HG03064 (cell line): ENCODE data around the gene ELAC1.

Source experiments
- ATAC-seq: cut with Tn5 transposase; IDR thresholded peaks from one replicate; pipeline ENCODE4 v1.9.1; 2021; ENCODE audit warnings: low read depth; ENCODE audit not compliant: unreplicated experiment

ELAC1 gene

DNA sequence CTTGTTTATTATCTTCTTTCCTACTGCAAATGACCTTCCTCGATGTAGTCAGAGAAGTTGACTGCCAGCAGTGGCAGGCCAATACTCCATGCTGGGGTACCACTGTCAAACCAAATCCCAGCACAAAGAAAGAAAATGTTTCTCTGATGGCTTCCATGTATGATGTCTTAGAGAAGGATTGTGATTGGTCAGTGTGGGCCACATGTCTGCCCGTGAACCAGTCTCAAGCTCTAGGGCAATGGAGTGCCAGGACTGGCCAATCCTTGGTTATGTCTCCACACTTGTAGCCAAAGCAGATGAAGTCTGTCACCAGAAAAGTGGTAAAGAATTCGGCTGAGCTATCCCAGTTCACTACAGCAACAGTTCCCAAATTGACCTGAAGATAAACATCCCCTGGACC is 44.6 kb downstream of the ELAC1 start:
- ATAC-seq = no peak

DNA sequence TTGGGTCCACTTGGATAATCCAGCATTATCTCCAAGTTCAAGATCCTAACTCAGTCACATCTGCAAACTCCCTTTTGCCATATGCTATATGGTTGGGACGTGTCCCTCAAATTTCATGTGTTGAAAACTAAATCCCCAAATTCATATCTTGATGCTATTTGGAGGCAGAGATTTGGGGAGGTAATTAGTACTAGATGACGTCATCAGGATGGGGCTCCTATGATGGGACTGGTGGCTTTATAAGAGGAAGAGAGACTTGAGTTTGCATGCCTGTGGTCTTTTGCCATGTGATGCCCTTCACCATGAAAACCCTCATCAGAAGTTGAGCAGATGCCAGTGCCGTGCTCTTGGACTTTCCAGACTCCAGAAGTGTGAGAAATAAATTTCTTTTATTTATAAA is 45.4 kb downstream of the ELAC1 start:
- ATAC-seq = no peak

DNA sequence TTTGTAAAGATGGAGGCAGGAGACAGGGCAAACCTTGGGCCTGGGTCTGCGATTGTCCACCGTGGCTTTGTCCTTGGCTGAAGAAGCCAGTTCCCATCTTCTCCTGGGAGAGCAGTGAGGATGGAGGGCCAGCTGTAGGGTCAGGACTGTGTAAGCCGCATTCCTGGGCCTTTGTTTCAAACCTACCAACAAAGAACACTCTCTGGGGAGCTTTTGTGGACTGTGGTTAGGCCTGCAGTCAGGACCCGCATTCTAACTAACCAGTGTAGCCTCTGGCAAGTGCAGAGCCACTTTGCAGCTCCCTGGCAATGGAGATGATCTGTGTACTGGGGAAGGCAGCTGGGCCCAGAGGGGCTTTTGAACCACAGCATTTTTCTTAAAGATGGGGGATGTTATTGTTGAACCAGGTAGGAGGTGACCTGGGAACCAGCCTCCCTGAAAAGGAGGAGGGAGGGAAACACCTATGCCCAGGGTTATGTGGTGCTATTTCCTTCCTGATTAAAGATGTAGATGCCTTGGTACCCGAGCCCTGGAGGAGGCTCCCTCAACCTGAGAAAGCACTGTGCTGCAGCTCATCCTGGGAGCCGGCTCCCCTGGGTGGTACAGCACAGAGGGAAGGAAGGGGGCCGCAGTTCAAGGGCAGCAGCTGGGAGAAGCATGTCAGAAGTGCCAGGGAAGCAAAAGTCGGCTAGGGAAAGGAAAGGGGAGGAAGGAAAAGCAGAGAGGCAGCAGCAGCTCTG is 49.5 kb downstream of the ELAC1 start:
- no peak for ATAC-seq

GRCh38 chr18:51020536-51020935 is 52.7 kb downstream of the ELAC1 start:
- ATAC-seq = no peak

GRCh38 chr18:51021226-51021965 is 53.6 kb downstream of the ELAC1 start:
- no peak for ATAC-seq

DNA sequence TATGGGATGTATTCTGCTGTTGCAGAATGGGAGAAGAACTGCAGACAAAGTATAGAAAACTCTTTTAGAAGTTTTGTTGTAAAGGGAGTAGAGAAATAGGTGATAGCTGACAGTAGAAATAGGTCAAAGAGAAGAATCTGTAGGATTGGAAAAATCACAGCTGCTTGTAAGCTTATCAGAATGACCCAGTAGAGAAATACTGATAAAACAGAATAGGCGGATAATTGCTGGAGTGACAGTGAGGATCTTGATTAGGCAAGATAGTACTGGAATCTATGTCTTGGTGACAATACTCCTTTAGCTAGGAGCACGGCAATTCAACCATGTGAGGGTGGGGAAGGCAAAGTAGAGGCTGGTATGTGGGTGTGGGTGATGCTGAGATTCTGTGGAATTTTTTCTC is 57.7 kb downstream of the ELAC1 start:
- no peak for ATAC-seq

GRCh38 chr18:51028201-51028805 is 60.5 kb downstream of the ELAC1 start:
- no peak for ATAC-seq

- no peak for ATAC-seq
Observed at GRCh38 chr18:51029378-51029693, 61.5 kb downstream of the ELAC1 start.

DNA sequence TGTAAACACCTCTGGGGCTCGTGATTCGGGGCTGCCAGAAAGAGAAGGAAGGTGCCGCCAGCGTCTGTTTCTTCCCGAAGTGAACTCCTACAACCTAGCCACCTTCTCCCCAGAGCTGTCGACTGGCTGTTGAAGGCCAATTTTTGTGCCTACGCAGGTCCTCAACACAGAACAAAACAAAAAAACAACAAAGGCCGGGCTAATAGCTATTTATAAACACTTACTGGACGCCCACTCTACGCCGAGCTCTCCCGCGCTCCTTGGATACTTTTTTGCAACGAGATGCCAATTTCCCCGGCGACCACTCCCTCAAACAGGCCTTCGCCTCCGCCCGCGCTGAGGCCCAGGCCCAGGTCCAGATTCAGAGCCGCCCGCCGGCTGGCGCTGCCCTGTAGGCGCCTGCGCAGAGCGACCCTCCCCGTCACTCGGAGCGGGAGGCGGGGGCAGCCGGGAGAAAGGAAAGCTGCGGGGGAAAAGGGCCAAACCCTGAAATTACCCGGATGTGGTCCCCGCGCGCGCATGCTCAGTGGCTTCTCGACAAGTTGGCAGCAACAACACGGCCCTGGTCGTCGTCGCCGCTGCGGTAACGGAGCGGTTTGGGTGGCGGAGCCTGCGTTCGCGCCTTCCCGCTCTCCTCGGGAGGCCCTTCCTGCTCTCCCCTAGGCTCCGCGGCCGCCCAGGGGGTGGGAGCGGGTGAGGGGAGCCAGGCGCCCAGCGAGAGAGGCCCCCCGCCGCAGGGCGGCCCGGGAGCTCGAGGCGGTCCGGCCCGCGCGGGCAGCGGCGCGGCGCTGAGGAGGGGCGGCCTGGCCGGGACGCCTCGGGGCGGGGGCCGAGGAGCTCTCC is 62.1 kb downstream of the ELAC1 start, which contains the start of gene SMAD4:
SMAD4 (plus strand) TSS at position 520 of the 843 bp plus-strand sequence. CDS start 16,834 bp downstream, outside the sequence.
- peak; percentile 73 for ATAC-seq

- ATAC-seq = peak; percentile 55
Observed at GRCh38 chr18:51030537-51031258, 62.9 kb downstream of the ELAC1 start.

DNA sequence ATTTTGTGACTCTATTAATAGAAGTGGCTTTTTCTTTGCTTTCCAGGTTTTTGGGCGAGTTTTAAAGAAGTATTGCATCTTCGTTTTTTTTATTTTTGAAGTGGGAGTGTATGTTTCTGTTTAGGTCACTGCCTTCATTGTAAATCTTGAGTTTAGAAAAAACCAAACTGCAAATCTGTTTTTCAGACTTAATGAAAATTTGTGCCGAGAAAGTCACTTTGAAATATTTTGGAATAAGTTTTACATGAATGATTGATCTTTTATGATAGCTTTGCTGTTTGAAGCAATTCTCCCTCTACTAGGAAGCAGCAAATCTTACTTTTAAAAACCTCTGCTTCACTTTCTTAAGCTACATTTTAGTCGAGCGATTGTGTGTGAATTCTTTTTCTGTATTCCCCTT is 64.4 kb downstream of the ELAC1 start:
- no peak for ATAC-seq

DNA sequence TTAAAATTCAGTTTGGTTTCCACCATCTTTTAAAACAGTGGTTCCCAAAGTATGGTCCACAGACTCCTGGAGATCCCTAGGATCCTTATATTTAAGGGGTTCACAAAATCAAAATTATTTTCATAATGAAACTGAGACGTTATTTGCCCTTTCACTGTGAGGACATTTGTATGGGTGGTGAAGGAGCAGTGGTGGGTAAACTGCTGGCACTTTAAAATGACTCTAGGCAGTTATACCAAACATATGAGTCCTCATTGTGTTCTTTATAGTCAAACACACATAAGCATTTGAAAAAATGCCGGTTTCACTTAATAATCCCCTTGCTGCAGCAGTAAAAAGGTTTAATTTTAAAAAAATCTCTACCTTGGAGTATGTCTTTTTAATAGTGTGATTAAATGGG is 69.4 kb downstream of the ELAC1 start:
- no peak for ATAC-seq
